BE2C (cell line): Measurements from ENCODE around the gene LAMC1.

Source experiments
- DNase-seq: peaks from one replicate; pipeline ENCODE4 v3.0.0-alpha.2; 2020
- H3K27me3 ChIP-seq: fragments of 250-450 bp; sonication (Bioruptor Pico); 2 replicates; pipeline ENCODE4 v1.5.1; 2020; ENCODE audit warnings: mild to moderate bottlenecking
- H3K36me3 ChIP-seq: fragments of 250-450 bp; sonication (Bioruptor Pico); 2 replicates; pipeline ENCODE4 v1.5.1; 2020; ENCODE audit warnings: mild to moderate bottlenecking
- H3K4me1 ChIP-seq: fragments of 250-450 bp; sonication (Bioruptor Pico); 2 replicates; pipeline ENCODE4 v1.5.1; 2020
- H3K4me3 ChIP-seq: 2 replicates; pipeline ENCODE4 v1.5.1; 2011; ENCODE audit warnings: low read depth, low read length
- H3K9me3 ChIP-seq: fragments of 250-450 bp; sonication (Bioruptor Pico); 2 replicates; pipeline ENCODE4 v1.5.1; 2020
- TF ChIP-seq, protein P1 (sequence below): IDR thresholded peaks from 2 replicates; pipeline ENCODE4 v1.5.1; 2012; ENCODE audit warnings: mild to moderate bottlenecking, low read depth, low read length

The LAMC1 gene

DNA sequence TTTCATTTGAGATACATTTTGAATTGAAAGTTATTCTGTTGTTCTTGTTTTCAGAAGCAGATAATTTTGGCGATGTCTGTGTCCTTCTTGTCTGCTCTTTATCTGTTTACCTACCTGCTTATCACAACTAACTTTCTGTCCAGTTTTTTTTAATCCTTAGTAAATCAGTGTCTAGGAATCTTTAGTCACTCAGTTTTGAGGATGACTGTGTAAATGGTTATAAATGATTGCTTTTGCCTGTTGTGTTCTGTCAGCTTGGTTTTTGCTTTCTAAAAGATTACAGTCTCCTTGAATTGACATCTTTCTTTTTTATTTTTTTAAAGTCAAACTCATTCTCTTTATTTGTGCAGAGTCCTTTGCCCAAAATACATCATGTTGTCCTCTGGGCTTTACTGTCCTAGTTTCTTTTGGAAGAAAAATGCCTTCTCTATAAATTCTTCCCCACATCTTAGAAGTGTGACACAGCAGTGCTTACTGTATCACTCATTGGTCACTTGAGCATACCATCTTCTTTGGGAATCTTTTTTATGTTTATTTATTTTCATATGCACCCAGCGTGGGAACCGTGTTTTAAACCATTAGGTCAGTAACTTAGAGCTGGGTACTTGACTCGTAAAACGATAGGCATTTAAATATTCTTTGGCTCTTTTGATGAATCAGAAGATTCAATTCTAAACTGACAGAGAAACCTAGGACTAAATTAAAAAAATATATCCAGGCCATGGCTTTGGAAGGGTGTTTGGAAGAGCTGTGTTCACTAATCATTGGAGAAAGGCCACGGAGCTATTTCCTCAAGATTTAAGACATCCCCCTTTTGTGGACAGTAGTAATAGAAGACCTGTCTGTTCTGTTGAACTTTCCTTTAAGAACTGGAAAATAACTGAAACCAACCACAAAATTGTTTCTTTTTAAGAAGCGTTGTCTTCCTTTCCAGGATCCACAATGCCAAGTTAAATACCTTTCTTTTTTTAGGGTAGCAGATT, 20.9 kb downstream of the LAMC1 start:
- Histone ChIP-seq H3K4me1 (peaks cover 24% of the 10 kb centered on the region), H3K27me3 (no peaks in the 10 kb centered on the region), H3K9me3 (no peaks in the 10 kb centered on the region; the same call in 1 of the 2 replicates), H3K4me3 (no peak overlapping the region), H3K36me3 (no peaks in the 10 kb centered on the region; the same call in 1 of the 2 replicates)
- TF ChIP-seq, protein P1, sequence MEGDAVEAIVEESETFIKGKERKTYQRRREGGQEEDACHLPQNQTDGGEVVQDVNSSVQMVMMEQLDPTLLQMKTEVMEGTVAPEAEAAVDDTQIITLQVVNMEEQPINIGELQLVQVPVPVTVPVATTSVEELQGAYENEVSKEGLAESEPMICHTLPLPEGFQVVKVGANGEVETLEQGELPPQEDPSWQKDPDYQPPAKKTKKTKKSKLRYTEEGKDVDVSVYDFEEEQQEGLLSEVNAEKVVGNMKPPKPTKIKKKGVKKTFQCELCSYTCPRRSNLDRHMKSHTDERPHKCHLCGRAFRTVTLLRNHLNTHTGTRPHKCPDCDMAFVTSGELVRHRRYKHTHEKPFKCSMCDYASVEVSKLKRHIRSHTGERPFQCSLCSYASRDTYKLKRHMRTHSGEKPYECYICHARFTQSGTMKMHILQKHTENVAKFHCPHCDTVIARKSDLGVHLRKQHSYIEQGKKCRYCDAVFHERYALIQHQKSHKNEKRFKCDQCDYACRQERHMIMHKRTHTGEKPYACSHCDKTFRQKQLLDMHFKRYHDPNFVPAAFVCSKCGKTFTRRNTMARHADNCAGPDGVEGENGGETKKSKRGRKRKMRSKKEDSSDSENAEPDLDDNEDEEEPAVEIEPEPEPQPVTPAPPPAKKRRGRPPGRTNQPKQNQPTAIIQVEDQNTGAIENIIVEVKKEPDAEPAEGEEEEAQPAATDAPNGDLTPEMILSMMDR: no peak
- DNase-seq: no peak

DNA sequence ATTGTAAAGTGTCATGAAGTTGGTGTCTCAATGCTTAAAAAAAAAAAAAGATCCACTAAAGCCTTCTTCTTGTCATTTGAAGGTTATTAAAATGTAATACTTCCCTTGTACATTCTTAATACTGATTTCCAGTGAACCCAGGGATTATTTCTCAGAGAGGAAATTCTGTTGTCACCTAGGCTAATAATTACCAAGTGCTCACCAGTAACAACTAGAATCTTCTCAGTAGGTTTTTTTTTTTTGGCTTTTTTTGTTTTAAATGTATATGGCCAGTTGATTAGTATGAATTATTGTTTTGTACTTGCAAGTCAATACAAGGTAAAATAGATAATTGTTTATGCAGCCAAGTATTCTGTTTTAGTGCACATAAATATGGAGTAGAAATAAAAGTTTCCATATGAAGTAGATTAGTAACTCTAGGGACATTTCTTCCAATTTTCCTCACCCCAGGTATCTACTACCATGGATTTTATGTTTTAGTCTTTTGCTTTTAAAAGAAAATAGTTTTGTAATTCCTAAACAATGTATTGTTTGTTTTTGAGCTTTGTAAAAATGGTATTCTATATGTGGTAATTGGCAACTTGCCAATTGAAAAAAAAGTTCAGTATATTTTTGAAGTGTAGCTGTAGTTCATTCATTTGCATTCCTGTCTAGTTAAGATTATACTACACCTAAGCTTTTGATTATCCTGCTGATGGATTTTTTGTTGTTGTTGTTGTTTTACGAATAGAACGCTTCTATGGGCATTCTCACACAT, 21.9 kb downstream of the LAMC1 start:
- DNase-seq: no peak
- Histone ChIP-seq H3K4me3 (no peak overlapping the region), H3K9me3 (no peaks in the 10 kb centered on the region; the same call in 1 of the 2 replicates), H3K27me3 (no peaks in the 10 kb centered on the region), H3K4me1 (peaks cover 15% of the 10 kb centered on the region), H3K36me3 (no peaks in the 10 kb centered on the region; the same call in 1 of the 2 replicates)
- TF ChIP-seq, protein P1: no peak

DNA sequence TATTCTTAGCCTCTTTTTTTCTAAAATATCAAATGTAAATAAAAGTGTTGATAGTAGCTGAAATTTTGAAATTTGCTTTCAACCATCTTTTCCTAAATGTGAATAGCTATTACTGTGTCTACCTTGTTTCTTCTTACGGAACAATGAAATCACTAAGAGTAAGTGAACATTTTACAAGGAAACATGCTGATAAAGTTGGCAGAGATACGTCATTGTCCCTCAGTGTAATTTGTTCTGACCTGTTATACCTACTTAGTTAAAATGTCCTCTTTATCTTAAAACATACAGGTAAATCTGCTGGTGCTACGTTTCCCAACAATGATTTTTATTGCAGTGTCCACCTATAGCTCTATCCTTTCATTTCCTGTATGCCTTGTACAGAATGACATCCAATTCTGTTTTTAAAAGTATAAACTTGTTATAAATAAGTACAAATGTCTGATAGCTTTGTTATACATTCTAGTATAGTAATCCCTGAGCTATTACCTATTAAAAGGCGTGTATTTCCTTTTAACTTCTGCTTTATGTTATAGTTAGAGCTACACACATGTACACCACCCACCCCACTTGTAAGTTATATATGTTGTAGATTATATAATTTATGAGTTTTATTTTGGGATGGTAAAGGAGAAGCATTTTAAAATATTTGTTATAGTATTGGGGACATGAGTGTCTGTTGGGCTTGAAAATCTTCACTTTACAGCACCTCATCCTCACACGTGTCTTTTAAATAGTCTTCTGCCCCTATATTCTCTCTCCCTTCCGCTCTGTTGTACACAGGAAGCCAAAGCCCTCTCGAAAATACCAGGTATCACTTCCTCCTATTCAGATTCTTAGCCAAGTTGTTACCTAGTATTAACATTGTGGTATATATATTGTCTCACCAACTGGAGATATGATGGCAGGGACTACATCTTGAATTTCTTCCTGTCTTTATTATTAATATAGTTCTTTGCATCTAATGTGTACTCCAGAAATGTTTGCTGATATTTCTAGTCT, 25.2 kb downstream of the LAMC1 start:
- TF ChIP-seq, protein P1: no peak
- H3K4me1 ChIP-seq: peaks cover 20% of the 10 kb centered on the region
- H3K9me3 ChIP-seq: no peaks in the 10 kb centered on the region; the same call in 1 of the 2 replicates
- DNase-seq: no peak
- H3K36me3 ChIP-seq: peaks cover 3% of the 10 kb centered on the region; the same call in 1 of the 2 replicates
- H3K4me3 ChIP-seq: no peak overlapping the region
- no peaks in the 10 kb centered on the region for H3K27me3 ChIP-seq

DNA sequence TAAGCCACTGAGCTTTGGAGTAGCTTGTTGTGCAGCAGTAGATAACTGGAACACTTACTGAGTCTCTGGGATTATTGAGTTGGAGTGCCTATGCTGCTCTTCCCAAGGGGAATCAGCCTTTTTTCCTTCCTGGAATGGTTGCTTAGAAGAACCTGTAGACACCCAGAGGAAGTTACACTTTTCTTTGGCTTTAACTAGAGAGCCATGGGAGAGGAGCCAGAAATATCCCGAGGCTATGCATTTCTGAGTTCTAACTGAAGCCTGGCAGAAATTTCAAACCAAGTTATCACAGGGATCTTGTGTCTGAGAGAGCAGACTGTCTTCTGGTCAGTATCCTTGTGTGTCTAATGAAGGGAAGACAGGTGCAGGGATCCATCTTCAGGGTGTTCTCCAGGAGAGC, 28.3 kb downstream of the LAMC1 start:
- TF ChIP-seq, protein P1: no peak
- peak; percentile 20 for DNase-seq
- Histone ChIP-seq H3K9me3 (no peaks in the 10 kb centered on the region; the same call in 1 of the 2 replicates), H3K27me3 (no peaks in the 10 kb centered on the region), H3K4me1 (peaks cover 13% of the 10 kb centered on the region), H3K4me3 (no peak overlapping the region), H3K36me3 (peaks cover 3% of the 10 kb centered on the region; the same call in 1 of the 2 replicates)

DNA sequence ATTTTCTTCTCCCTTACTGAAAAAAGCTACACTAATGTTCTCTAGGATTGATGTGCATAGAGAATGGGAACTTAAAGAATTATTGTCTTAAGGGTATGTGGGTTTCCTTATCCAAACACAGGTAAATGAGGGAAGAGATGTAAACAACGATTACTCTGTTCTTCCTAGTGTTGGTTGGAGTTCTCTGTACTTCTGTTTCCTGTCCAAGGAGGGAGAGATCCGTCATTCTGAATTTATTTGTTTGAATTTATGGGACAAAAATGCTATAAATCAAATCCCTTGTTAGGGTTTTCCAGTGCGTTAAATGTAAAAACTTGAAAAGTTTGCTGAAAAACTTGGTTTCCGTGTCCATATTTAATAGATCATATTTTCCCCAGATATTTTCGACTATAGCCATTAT, 29.6 kb downstream of the LAMC1 start:
- no peak overlapping the region for H3K4me3 ChIP-seq
- no peaks in the 10 kb centered on the region for H3K27me3 ChIP-seq
- peaks cover 3% of the 10 kb centered on the region; the same call in 1 of the 2 replicates for H3K36me3 ChIP-seq
- TF ChIP-seq, protein P1: no peak
- DNase-seq: no peak
- no peaks in the 10 kb centered on the region for H3K9me3 ChIP-seq
- peaks cover 10% of the 10 kb centered on the region for H3K4me1 ChIP-seq
